Measurements from ENCODE around the gene NRXN3.

- TF ChIP-seq CTCF (IDR thresholded peaks at IDR 0.05) (no peak), EP300 (IDR thresholded peaks at IDR 0.05) (no peak)
Observed at GRCh38 chr14:79766511-79766910, 1596.3 kb downstream of the NRXN3 start.

Measured in stomach (tissue), 4 donors.